Measurements from ENCODE around the gene CDC14A.

CDC14A gene

GRCh38 chr1:100530880-100531487 lies 178.7 kb downstream of the CDC14A start:
- H3K27ac ChIP-seq: peak overlapping the region in 1 of 2 donors; percentile 17
- H3K36me3 ChIP-seq: no peaks in the 10 kb centered on the region
- intact Hi-C loops (cut with DNase I; ENCODE audit: low total_unique reads): no loop called here
- no peak overlapping the region for H3K4me3 ChIP-seq
- H3K27me3 ChIP-seq: no peaks in the 10 kb centered on the region
- TF ChIP-seq CTCF (IDR thresholded peaks at IDR 0.05): no peak
- DNase-seq: peak in 1 of 2 donors; percentile 53
- H3K9me3 ChIP-seq: no peaks in the 10 kb centered on the region
- peaks cover 0 to 28% (median 6%) of the 10 kb centered on the region in 4 donors for H3K4me1 ChIP-seq

- Histone ChIP-seq H3K27me3 (no peaks in the 10 kb centered on the region), H3K4me3 (no peak overlapping the region), H3K36me3 (no peaks in the 10 kb centered on the region), H3K4me1 (peaks cover 0 to 28% (median 6%) of the 10 kb centered on the region in 4 donors), H3K9me3 (no peaks in the 10 kb centered on the region), H3K27ac (no peak overlapping the region)
- intact Hi-C loops (cut with DNase I; ENCODE audit: low total_unique reads): no loop called here
- DNase-seq: no peak
- TF ChIP-seq CTCF (IDR thresholded peaks at IDR 0.05): no peak
These were observed 180.3 kb downstream of the CDC14A start for GRCh38 chr1:100532645-100533044.

- peaks cover 0 to 11% of the 10 kb centered on the region in 2 donors for H3K27me3 ChIP-seq
- TF ChIP-seq CTCF (IDR thresholded peaks at IDR 0.05): no peak
- intact Hi-C loops (cut with DNase I; ENCODE audit: low total_unique reads): no loop called here
- H3K4me3 ChIP-seq: no peak overlapping the region
- peaks cover 0 to 25% (median 17%) of the 10 kb centered on the region in 4 donors for H3K4me1 ChIP-seq
- no peaks in the 10 kb centered on the region for H3K36me3 ChIP-seq
- no peaks in the 10 kb centered on the region for H3K9me3 ChIP-seq
- no peak for DNase-seq
- no peak overlapping the region for H3K27ac ChIP-seq
These were observed 183.0 kb downstream of the CDC14A start for GRCh38 chr1:100535264-100535663.

- intact Hi-C loops (cut with DNase I; ENCODE audit: low total_unique reads): no loop called here
- H3K4me1 ChIP-seq: peaks cover 0 to 22% (median 17%) of the 10 kb centered on the region in 4 donors
- H3K27ac ChIP-seq: no peak overlapping the region
- TF ChIP-seq CTCF (IDR thresholded peaks at IDR 0.05): no peak
- no peak overlapping the region for H3K4me3 ChIP-seq
- H3K27me3 ChIP-seq: peaks cover 0 to 19% of the 10 kb centered on the region in 2 donors
- no peaks in the 10 kb centered on the region for H3K9me3 ChIP-seq
- no peak for DNase-seq
- no peaks in the 10 kb centered on the region for H3K36me3 ChIP-seq
These were observed 183.7 kb downstream of the CDC14A start for GRCh38 chr1:100536031-100536430.

- intact Hi-C loops (cut with DNase I; ENCODE audit: low total_unique reads): no loop called here
- Histone ChIP-seq H3K9me3 (no peaks in the 10 kb centered on the region), H3K4me3 (peak overlapping the region; percentile 38 to 57), H3K27ac (no peak overlapping the region), H3K27me3 (peaks cover 0 to 29% of the 10 kb centered on the region in 2 donors), H3K4me1 (peaks cover 0 to 22% (median 15%) of the 10 kb centered on the region in 4 donors), H3K36me3 (no peaks in the 10 kb centered on the region)
- peak in 1 of 2 experiments; percentile 8 for TF ChIP-seq CTCF (IDR thresholded peaks at IDR 0.05)
- DNase-seq: no peak
These were observed 186.9 kb downstream of the CDC14A start for GRCh38 chr1:100538913-100539835.

Data from tibial artery (tissue), 4 donors.